Mesodermal cell (in vitro differentiated cells): ENCODE data around the gene PASK.

Experiments
- H3K27ac ChIP-seq: 2 replicates; pipeline ENCODE4 v1.7.0; 2013; ENCODE audit warnings: mild to moderate bottlenecking, low read depth, low read length, moderate library complexity; ENCODE audit not compliant: severe bottlenecking
- H3K36me3 ChIP-seq: 2 replicates; pipeline ENCODE4 v1.7.1; 2013; ENCODE audit warnings: mild to moderate bottlenecking, low read length, moderate library complexity; ENCODE audit not compliant: control insufficient read depth, insufficient read depth
- H3K4me1 ChIP-seq: one replicate; pipeline ENCODE4 v1.7.1; 2013; ENCODE audit warnings: mild to moderate bottlenecking, low read length; ENCODE audit not compliant: insufficient read depth, control insufficient read depth, poor library complexity, severe bottlenecking
- H3K4me3 ChIP-seq: 2 replicates; pipeline ENCODE4 v1.7.0; 2013; ENCODE audit warnings: low read length, control low read depth, mild to moderate bottlenecking; ENCODE audit not compliant: insufficient read depth, poor library complexity, severe bottlenecking; ENCODE audit errors: extremely low read depth
- H3K9me3 ChIP-seq: 2 replicates; pipeline ENCODE4 v1.7.1; 2013; ENCODE audit warnings: mild to moderate bottlenecking, low read length, moderate library complexity; ENCODE audit not compliant: control insufficient read depth
- WGBS, 2 experiments: methylation state at CpG; one replicate each; pipeline ENCODE4 v1.1.5; 2013; ENCODE audit warnings: missing lambda C conversion rate in 2 of 2; ENCODE audit not compliant: insufficient coverage in 2 of 2; 5-methylcytosine and 5-hydroxymethylcytosine counted together

Gene PASK

DNA sequence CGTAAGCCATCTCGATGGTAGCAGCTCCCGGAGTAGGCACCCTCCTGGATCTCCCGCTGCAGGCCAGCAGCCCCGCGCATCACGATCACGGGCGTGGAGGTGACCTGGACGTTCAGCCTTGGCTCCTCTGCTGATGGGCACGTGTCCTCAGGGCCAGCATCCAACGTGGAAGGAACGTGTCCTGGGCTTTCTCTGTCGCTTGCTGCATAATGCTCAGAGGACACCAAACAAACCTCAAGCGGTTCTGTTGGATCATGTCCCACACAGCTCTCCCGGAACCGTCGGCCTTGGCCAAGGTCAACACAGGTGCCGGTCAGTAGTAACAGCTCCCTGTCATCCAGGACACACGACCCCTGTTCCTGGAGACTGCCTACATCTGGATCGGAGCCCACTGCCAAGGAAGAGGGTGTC, 23.1 kb downstream of the PASK start:
- Histone ChIP-seq H3K4me3 (no peak overlapping the region), H3K9me3 (no peaks in the 10 kb centered on the region), H3K36me3 (peaks cover 18% of the 10 kb centered on the region), H3K27ac (no peak overlapping the region), H3K4me1 (no peaks in the 10 kb centered on the region)
- WGBS, 2 experiments, result 96 to 98% methylated on average over 21 of the region's 21 CpGs

DNA sequence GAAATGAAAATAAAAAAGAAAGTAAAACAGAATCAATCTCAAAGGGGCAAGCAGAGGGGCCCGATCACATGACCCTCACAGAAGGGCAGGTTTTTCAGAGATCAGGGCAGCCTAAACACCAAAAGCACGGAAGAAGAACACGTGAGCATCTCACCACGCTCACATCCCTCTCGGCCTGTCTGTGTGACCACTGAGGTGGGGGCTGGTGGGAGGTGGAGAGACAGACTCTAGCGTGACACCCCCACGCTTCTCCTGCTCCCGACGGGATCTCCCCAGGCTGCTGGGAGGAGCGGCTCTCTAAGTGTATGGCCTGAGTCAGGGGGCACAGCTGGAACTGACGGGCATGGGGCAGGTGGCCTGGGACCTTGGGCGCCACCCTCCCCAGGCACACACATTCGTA, 23.6 kb downstream of the PASK start:
- Histone ChIP-seq H3K36me3 (peaks cover 23% of the 10 kb centered on the region), H3K27ac (no peak overlapping the region), H3K4me1 (no peaks in the 10 kb centered on the region), H3K4me3 (no peak overlapping the region), H3K9me3 (no peaks in the 10 kb centered on the region)
- WGBS, 2 experiments, result 95 to 99% methylated on average over 10 to 12 of the region's 13 CpGs

DNA sequence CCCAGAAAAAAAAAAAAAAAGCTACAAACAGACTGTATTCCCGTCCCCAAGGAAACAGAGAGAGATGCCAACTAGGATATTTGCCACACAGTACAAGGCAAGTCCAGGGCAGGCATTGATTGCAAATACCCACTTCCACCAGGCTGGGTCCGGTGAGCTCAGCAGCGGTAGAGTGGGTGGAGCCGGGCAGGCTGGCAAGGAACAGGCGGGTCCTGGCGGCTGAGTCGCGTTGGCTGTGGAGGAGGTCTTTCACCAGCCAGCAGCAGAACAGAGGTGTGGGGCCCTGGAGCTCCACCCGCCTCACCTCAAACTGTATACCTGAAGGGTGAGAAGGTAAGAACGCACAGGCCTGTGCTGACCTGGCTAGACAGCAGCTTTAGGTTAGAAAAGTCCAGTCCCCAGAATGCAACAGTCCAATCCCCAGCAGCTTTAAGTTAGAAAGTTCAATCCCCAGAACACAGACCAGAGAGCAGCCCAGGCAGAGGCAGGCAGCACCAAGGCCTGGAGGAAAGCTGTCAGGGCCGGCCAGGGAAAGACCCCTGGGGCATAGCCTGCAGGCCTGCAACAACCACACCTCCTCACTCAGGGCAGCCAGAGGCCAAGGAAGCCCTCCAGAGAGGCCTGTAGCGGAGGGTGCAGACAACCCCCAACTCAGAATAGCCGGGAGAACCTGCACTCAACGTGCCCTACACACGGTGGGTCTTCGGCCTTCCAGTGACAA, 25.3 kb downstream of the PASK start:
- H3K36me3 ChIP-seq, result peaks cover 23% of the 10 kb centered on the region
- no peak overlapping the region for H3K27ac ChIP-seq
- H3K9me3 ChIP-seq, result no peaks in the 10 kb centered on the region
- WGBS, 2 experiments, result 91% methylated on average over 7 to 9 of the region's 16 CpGs
- H3K4me3 ChIP-seq, result no peak overlapping the region
- no peaks in the 10 kb centered on the region for H3K4me1 ChIP-seq

DNA sequence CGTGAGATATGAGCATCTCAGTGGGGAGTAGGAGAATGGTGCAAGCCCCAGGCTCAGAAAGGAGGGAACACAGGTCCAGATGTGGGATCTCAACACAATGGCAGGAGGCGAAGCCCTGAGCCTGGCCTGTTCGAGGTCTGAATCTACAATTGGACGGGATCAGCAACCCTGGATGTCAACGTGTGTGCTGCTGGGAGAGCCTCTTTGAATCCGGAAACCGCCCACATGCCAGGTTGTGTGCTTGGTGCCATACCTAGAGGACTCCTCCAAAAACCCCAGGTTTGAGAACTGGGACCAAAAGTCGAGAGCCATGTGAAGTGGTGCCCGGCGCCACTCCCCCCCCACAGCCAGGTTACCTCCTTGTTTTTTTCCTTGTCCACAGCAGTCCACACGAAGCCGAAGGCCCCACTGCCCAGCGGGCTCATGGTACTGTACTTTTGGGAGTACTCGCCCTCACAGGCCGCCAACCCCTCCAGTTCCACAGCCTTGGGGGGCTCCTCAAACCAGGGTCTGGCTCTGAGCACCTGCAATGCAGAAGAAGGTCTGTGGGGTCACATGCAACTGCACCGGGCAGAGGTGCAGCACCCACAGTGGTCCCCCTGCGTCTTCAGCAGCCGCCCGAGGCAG, 26.8 kb downstream of the PASK start:
- 90 to 96% methylated on average over 16 to 19 of the region's 19 CpGs for WGBS, 2 experiments
- H3K9me3 ChIP-seq, result no peaks in the 10 kb centered on the region
- H3K4me3 ChIP-seq, result no peak overlapping the region
- H3K27ac ChIP-seq, result no peak overlapping the region
- peaks cover 23% of the 10 kb centered on the region for H3K36me3 ChIP-seq
- no peaks in the 10 kb centered on the region for H3K4me1 ChIP-seq

DNA sequence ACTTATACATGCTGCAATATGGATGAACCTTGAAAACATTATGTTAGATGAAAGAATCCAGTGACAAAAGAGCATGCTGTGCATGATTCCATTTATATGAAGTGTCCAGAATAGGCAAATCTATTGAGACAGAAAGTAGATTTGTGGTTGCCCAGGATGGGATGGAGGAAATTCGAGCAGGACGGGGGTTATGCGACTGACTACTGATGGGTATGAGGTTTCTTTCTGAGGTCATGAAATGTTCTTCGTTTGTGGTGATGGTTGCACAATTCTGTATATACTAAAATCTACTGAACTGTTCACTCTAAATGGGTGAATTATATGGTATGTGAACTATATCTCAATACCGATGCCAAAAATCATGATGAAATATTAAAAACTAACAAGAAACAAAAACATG, 28.3 kb downstream of the PASK start:
- 80% methylated on average over 1 of the region's 5 CpGs; no CpG with 5 or more reads in 1 of the 2 experiments for WGBS, 2 experiments
- no peak overlapping the region for H3K27ac ChIP-seq
- H3K4me3 ChIP-seq, result no peak overlapping the region
- H3K36me3 ChIP-seq, result peaks cover 17% of the 10 kb centered on the region
- H3K4me1 ChIP-seq, result no peaks in the 10 kb centered on the region
- no peaks in the 10 kb centered on the region for H3K9me3 ChIP-seq

DNA sequence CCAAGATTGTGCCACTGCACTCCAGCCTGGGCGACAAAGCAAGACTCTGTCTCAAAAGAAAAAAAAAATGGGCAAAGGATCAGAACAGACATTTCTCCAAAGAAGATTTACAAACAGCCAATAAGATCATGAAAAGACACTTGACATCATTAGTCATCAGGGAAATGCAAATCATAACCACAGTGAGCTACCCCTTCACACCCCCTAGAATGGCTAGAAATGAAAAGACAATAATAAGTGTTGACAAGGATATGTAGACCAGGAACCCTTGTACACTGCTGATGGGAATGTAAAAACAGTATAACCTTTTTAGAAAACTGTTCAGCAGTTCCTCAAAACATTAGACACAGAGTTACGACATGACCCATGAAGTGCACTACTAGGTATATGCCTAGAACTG, 28.8 kb downstream of the PASK start:
- WGBS, 2 experiments, result 89 to 100% methylated on average over 1 of the region's 2 CpGs
- Histone ChIP-seq H3K27ac (no peak overlapping the region), H3K4me3 (no peak overlapping the region), H3K36me3 (peaks cover 17% of the 10 kb centered on the region), H3K4me1 (no peaks in the 10 kb centered on the region), H3K9me3 (no peaks in the 10 kb centered on the region)

DNA sequence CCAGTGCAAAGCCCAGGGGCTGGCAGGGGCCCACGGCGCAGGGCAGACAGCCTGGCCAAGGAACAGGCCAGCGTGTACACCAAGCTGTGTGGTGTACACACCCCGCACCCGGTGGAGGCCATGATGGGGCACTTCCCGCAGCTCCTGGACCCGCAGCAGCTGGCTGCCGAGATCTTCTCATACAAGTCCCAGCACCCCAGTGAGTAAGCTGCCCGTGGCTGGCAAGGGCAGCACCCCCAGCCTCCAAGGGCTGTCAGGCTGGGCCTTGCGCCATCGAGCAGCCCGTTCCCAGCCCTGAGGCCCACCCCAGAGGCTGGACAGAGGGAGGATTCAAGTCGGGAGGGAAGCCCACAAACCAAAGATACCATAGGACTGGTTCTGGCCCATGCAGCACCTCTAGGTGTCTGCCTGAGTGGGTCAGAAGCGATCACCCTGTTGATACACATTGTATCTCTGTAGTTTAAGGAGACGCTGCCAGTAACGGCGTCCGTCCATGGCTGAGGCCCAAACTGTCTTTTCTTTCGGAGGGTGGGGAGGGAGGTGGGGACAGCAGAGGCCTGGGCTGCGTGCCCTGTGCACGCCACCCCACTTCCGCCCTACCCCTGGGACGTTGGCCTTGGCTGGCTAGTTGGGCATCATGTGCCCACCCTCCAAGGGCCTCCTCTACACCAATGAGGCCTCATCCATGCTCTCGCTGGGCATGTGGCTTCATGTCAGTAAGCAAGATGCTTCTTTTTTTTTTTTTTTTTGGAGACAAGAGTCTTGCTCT, 30.4 kb downstream of the PASK start:
- no peak overlapping the region for H3K4me3 ChIP-seq
- no peaks in the 10 kb centered on the region for H3K4me1 ChIP-seq
- WGBS, 2 experiments, result 88 to 93% methylated on average over 16 to 21 of the region's 24 CpGs
- H3K36me3 ChIP-seq, result peaks cover 21% of the 10 kb centered on the region
- H3K27ac ChIP-seq, result no peak overlapping the region
- no peaks in the 10 kb centered on the region for H3K9me3 ChIP-seq

DNA sequence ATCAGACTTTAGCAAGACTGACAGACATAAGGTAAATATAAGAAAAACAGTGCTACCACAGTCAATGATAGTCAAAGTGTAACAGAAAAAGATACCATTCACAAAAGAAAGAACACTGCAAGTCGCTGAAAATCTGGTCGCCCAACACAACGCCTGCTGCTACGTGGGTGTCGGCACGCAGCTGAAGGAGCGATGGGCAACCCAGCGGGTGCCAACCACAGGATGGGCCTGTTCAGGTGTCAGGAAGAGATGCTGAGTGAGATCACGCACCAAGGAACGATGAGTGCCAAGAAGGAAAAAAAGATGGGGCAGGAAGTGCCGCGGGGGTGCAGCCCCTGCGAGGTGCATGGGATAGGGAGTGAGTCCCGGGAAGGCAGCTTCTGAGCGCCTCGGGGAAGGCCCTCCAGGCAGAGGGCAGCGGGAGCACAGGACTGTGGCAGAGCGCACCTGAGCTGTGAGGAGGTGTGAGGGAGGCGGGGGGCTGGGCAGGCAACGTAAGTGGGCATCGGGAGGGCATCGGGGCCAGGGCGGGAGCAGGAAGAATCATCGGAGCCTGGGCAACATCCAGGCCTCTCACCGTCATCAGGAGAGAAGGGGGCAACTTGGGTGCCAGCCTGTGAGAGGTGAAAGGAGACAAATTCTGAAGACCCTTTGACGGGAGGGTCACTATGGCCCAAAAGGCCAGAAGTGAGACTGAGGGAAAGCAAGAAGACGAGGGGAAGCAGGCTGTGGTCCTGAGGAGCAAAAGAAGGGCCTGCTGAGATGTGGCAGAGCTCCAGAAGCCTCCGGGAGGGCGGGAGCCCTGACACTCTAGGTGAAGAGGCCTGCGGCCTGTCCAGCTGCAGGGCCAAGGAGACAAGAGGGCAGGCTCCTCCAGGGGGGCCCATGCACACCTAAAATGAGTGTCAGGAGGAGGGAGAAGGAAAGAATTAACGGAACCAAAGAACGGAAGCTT, 32.4 kb downstream of the PASK start:
- H3K27ac ChIP-seq, result no peak overlapping the region
- H3K36me3 ChIP-seq, result peaks cover 15% of the 10 kb centered on the region
- no peaks in the 10 kb centered on the region for H3K9me3 ChIP-seq
- WGBS, 2 experiments, result 90 to 95% methylated on average over 23 to 29 of the region's 32 CpGs
- no peak overlapping the region for H3K4me3 ChIP-seq
- no peaks in the 10 kb centered on the region for H3K4me1 ChIP-seq

DNA sequence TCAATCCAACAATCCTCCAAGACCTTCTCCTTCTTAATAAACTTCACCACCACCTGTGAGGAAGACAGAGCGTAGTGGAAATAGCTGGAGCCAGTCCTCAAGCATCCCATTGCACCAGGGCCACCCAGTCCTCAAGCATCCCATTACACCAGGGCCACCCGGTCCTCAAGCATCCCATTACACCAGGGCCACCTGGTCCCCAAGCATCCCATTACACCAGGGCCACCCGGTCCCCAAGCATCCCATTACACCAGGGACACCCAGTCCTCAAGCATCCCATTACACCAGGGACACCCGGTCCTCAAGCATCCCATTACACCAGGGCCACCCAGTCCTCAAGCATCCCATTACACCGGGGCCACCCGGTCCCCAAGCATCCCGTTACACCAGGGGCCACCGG, 33.9 kb downstream of the PASK start:
- Histone ChIP-seq H3K36me3 (peaks cover 7% of the 10 kb centered on the region), H3K4me1 (no peaks in the 10 kb centered on the region), H3K9me3 (no peaks in the 10 kb centered on the region), H3K27ac (no peak overlapping the region), H3K4me3 (no peak overlapping the region)
- WGBS, 2 experiments, result 96% methylated on average over 4 to 7 of the region's 8 CpGs

DNA sequence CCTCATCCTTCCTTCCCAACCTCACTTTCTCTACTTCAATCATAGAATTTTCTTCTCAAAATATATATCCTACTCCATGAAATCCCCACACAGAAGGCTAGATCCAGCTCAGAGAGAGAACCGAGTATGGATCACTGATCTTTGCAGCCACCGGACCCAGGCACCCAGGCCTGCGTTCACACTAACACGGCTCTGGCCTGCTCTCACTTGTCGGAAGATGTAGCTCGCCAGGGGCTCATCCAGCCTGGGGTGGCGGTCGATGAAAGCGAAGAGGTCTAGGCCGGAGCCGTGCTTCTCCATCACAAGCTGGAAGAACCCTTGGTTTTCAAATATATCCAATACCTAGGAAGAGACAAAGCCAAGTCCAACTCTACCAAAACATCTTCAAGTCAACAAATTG, 34.4 kb downstream of the PASK start:
- H3K9me3 ChIP-seq, result no peaks in the 10 kb centered on the region
- no peak overlapping the region for H3K4me3 ChIP-seq
- WGBS, 2 experiments, result 84 to 95% methylated on average over 10 of the region's 11 CpGs
- H3K27ac ChIP-seq, result no peak overlapping the region
- peaks cover 9% of the 10 kb centered on the region for H3K36me3 ChIP-seq
- no peaks in the 10 kb centered on the region for H3K4me1 ChIP-seq
